NCI-H510A treated with DMSO at 0.1 percent for 48 hours (cell line): ENCODE data around the gene ABCA8.

Experiments
- DNase-seq: peaks from one replicate; lab custom pipeline; 2025; lab: John Stamatoyannopoulos, UW

The ABCA8 gene

DNA sequence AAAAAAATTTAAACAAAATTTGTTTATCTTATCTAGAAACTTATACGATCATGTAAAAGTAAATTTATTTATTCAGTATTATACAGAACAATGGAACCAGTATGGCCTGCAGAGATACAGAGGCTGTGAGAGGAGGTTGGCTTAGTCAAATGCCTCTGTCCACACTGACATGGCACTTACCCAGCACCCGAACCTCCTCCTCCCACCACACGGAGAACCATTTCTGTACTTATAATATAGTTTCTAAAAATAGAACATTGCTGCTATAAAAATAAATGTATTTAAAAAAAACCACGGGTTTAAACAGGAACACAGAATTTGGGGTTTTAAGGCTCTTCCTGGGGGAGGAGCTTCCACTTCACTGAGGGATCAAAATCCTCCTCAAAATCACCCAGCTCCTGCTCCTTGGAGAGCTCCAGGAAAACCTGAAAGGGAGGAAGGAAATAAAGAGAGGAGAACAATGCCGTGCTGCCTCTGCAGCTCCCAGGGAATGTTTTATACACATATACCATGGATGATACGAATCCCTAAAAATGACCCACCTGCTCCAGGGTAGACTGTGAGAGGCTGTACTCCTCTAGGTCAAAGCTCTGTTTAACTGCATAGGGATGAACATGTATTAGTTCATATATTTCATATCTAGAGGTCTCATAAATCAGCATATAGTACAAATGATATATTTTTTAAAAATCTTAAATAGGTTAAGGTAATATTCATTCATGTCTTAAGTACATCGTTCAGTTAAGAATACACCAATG, 87.3 kb downstream of the ABCA8 start:
- no peak for DNase-seq

DNA sequence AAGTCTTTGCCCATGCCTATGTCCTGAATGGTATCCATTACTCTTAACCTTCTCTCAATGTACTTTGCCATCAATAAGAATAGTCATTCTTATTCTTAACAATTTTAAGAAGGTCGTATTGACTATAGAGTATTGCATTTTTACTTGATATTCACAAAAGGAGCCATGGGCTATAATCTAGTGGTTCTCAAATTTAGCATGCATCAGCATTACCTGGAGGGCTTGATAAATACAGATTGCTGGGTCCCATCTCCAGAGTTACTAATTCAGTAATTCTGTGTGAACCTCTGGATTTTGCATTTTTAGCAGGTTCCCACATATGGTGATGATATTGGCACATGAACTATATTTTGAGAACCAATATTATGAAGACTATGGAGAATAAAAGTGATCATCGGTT, 89.6 kb downstream of the ABCA8 start:
- no peak for DNase-seq

DNA sequence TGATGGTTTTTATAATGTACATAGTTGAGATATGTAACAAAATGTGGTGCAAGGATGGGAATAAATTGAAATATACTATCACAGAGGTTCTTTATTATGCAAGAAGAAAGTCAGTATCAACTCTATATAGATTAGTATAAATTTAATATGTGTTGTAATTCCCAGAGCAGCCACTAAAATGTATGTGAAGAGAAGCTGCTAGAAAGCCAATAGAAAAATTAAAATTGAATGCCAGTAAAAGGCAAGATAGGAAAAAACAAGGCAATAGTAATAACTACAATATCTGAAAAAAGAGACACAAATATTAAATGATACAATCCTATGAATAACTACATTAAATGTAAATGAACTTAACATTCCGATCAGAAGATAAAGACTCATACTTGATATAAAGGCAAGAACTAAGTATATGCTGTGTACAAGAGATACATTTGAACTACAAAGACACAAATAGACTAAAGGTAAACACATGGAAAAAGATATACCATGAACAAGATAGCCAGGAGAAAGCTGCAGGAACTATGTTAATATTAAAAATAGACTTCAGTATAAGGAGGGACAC, 92.0 kb downstream of the ABCA8 start:
- DNase-seq: no peak

DNA sequence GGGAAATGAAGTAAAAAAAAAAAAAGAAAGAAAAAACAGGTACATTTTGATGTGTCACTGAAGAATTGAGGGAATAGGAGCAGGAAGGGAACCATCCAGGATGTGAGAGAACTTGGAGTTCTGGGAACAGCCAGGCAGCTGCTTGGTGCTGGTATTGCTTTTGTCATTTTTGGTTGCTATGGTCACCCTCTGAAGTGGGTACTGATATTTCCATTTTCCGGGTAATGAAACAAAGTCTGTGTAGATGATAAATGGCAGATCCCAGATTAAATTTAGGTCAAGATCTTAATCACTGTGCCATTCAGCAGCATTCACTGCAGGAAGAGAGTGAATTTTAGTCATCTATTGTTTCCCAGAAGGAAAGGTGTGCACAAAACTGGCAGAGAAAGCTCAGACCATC, 93.6 kb downstream of the ABCA8 start:
- peak; percentile 39 for DNase-seq

DNA sequence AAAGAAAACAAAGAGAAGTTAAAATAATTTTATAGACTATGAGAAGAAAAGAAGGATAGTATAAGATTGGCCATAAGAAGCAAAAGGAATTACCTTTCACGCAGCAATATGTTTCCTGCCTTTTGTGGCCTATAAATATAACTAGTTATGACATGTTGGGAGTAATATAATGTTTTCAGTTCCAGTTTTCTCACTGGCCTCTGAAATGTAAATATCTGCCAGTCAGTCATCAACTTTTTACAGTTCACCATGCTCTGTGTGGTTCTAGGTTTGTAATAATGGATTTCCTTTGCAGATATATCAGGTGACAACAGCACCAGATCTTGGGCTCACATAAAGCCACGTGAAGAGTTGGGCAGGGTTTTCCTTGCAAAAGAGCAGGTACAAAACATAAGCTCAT, 94.3 kb downstream of the ABCA8 start:
- DNase-seq: no peak

DNA sequence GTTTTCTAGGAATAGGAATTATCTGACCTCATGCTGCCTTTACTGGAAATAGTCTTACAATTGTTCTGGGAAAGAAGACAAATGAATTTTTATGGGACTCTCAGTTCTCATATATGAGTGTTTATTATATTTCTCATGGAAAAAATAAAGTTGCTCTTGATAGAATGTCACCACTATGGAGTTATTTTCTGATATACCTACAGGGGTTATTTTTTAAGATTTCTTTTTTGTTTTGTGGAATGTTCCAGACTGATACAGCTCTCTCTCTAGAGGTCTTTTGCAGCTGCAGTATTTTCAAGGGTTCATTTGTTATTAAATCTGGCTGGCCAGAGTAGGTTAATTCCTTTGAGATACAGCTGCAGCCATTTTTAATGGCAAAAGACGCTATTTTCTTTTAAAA, 100.7 kb downstream of the ABCA8 start:
- no peak for DNase-seq

DNA sequence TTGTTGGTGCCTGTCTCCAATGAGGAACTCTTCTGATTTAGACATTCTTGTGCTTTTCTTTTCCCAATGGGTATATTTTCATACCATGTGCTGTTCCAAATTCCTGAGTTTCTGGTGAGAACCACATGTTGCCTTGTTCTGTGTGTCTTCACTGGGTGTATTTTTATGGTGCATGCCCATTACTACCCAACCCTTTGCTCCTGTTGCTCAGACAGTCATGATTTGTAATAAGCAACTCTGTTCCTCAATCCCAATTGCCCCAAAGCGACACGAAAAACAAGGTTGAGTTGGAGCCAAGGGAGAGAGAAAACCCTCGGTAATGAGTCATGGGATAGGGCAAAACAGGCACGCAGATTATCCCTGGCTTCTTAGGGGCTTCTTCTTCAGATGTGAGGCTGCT, 101.8 kb downstream of the ABCA8 start:
- DNase-seq: no peak

DNA sequence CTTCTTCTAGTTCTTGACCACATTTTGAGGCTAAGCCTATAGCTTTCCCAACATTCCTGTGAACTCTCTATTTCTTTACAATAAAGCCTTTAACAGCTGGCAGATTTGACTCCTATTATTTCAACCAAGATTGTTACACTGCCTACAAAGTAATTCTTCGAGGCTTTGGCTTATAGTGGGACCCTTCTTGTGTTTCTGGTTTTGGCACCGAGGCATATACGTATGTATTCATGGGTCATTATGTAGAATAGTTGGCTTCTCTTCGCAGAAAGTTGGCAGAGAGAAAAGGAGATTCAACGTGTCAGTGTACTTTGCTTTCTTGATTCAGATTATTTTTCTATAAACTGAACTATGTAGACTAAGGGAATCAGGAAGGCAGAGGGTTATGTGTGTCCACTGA, 102.2 kb downstream of the ABCA8 start:
- DNase-seq: no peak

DNA sequence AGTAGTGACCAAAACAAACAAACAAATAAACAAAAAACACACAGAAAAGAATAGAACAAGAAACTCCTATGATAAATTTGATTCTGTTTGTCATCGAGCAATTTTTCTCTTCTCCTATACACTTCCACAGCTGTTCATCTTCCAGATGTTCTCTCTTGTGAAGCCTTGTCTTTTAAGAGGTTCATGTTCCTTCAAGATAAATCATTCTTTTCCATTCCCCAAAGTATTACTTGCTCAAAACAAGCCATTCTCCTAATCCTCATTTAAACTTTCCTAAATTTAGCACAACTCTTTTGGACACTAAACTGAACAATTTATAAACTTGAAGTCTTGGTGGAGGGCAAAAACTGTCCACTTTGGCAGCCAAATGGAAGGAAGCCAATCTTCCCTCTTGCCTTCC, 103.3 kb downstream of the ABCA8 start:
- DNase-seq: no peak

DNA sequence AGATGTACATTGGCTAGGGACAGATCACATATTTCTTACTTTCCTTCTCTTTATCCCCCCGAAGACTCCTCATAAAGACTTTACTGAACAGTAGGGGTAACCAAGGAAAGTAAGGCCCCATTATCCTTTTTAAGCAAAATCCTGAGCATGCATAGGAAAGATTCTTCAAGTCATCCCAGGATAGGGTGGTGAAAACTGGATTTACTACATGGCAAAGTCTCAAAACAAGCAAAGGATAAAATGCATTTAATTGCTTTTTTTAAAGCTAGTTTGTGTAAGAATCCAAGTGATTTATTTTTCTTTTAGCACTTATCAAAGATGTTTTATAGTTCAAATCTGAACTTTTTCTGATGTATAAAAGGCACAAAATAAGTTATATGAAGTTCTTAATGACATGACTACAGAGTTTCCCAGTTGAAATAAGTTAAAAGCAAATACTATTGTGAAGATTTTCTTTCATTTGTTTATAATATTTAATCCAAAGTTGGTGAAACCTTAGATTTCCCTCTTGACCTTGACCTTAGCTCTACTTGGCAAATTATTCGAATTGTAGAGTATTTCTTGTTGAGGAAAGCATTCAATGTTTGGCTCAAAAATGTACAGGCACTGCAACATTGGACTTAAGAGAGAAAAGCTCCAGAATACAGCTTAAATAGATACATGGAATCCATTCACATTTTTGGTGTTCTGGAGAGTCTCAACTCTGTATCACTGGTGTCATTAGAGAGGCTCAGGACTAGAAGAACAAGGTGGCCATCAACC, 104.3 kb downstream of the ABCA8 start:
- no peak for DNase-seq

DNA sequence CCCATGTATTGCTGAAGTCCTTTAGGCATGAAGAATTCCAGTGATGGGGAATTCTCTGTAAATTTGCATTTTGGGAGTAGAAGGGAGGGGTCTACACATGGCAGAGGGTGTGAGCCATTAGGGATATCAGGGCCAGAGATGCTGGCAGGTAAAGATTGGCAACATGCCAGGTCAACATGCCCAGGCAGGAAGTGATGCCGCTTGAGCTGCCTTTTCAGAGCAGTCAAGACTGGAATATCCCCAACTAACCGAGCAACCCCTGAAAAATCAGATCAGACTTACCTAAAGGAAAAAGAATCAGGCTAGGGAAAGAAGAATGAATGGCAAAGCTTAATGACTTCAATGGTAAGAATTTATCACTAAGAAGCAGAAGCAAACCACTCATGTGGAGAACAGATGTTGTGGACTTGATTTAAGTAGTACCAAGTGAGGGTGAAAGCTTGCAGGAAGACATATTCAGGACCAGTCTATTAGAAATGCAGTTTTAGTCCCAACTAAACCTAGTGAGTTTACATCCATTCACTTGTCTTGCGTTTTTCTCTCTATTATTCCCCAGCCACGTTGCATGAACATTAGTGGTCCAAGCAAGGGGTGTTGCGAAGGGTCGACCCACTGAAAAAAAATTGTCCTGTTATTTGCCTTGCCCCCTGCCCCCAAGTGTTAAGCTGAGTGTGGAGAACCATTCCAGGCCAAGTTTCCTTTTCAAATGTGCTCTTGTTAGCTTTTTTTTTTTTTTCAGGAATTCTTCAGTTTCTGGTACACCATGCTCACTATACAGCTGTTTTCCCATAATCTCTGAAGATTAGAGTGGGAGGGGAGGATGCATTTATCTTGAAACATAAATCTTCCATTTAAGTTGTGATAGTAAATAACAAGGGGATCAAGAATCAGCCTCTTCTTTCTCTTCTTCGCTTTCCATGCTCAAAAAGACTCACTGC, 105.2 kb downstream of the ABCA8 start:
- DNase-seq: peak; percentile 86

DNA sequence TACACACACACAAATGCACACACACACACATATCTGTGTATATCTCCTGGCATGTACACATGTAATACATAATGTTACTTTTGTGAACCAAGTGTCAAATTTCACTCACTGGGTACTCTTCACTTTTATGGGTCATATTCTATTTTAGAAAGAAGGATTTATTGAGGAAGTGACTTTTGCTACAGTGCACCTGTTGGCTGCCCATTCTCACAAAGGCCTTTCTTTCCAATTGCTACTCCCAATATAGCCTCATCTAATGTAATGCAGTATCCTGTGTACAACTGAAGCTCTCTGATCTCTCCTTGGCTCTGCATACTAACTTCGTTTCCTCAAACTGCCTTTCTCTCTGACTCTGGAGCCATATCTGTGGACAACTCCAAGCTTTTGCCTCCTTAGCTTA, 107.5 kb downstream of the ABCA8 start:
- no peak for DNase-seq

DNA sequence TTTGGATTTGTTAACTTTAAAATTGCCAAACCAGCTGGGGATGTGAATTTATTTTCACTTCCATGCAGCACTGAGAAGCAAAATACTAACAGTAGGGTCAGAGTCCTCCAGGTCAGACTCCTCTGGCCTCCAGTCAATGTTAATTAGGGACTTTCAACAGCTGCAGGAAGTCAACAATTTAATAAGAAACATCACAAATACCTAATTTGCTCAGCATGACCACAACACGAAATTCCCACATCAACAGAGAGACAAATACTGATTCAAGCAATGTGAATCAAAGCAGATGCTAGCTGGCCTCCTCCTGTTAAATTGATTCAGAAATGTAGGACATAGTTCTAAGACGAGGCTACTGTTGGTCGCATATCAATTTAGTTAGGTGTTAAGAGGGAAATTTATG, 111.7 kb downstream of the ABCA8 start:
- no peak for DNase-seq

DNA sequence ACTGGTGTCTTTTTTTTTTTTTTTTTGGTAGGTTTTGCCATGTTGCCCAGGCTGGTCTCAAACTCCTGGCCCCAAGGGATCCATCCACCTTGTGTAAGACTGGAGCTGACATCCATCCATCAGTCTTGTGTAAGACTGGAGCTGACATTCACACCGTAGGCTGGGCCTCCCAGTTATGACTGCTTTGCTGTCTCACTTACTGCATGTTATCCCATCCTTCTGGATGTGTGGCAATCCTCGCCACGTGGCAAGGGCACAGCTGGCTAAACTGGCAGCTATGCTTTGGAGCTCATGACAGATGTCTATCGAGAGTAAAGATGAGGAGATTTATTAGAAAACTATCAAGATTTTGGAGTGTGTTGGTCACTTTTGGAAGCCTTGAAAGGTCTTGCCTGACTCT, 115.1 kb downstream of the ABCA8 start:
- DNase-seq: no peak

DNA sequence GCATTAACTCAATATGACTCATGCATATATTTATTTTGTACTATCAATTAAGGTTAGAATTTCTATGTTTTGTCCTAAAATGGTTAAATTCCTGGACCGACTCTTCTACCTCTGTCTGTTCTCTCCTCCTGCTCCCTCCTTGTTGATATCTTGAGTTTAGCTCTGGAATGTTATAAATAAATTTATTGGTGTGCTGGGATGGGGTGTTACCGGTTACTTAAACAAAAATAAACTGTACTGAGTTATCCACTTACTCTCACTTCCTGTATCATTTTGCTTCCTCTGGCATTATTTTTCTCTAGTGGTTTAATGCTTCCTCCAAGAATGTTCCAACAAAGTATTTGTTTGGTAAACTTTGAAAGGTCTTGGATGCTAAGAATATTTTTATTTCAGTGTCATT, 120.1 kb downstream of the ABCA8 start:
- DNase-seq: no peak

DNA sequence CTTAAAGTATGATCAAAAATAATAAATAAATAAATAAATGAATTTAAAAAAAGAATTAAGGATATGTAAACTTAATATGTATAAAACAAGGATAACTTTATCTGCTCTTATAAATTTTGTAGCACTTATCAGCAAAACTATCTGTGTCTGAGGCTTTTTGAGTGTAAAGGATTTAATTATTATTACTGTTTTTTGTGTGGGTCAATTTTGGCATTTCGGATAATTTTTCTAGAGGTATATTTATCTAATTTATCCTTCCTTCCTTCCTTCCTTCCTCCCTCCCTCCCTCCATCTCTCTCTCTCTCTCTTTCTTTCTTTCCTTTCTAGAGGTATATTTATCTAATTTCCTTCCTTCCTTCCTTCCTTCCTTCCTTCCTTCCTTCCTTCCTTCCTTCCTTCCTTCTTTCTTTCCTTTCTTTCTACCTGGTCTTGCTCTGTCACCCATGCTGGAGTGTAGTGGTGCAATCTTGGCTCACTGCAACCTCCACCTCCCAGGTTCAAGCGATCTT, 120.8 kb downstream of the ABCA8 start:
- DNase-seq: no peak

DNA sequence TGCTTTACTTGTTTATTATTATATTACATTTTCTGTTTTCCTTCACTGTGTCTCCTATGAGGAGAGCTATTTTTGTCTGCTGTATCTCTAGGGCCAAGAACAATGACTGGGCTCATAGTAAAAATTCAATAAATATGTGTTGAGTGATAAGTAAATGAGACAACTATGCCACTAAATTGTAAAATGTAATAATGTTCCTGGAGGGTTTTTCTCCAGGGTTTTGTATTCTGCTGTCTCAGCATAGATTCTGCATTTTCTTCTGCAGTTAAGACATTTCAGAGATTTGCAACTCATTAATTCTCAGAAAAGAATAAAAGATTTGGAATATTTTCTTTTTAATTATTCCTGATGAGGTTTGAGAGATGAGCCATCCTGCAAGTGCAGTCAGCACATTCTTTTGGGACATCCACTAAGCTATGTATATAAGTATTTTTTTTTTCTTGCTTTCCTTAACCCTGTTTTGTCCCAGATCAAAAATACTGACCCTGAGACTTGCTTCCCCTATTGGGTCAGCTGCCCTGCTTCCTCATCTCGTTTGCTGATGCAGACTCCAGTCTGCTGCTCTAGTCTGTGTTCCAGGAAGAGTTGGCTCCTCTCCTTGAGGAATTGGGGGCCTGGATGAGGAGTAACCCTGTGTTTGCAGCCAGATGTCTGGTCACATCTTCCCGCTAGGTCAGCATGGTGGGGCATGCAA, 122.9 kb downstream of the ABCA8 start:
- DNase-seq: no peak

DNA sequence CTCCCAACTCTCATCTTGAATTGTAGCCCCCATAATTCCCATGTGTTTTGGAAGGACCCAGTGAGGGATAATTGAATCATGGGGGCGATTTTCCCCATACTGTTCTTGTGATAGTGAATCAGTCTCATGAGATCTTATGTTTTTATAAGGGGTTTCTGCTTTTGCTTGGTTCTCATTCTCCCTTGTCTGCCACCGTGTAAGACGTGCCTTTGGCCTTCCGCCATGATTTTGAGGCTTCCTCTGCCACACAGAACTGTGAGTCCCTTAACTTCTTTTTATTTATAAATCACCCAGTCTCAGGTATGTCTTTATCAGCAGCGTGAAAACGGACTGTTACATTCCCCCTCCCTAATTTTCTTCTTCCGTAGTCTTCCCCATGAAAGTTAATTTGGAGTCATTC, 124.0 kb downstream of the ABCA8 start:
- DNase-seq: no peak

DNA sequence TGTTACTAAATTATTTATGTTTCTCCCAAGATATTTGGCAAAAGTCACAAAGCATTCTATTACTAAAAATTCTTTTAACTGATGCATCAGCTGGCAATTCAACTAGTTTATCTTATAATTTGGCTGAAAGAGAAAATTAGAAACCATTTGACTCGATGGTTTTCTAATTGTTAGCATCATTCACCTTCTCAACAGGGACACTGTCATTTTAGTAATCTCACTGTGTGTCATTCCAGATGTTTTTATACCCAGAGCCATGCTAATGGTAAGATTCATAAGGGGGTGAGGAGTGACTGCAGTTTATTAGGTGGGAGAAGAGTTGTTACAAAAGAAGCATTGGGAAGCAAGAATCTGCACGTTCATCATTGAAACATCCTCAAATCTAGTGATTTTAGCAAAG, 124.9 kb downstream of the ABCA8 start:
- no peak for DNase-seq

DNA sequence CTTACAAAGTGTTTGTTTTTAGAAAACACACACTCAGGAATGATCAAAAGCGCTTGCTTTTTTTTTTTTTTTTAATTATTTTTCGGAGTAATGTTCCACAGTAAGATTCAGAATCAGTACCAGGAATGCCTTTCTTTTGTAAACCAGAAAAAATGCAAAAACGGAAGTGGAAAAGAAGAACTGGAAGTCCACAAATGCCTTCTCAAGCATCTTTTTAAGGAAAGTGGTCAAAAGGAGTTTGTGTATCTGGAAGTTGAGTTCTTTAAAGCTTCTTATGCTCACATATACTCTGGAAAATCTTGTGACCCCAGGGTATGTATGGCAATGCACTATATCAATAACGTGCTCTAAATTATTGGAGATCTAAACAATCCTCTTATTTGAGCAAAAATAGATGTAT, 126.0 kb downstream of the ABCA8 start:
- no peak for DNase-seq

DNA sequence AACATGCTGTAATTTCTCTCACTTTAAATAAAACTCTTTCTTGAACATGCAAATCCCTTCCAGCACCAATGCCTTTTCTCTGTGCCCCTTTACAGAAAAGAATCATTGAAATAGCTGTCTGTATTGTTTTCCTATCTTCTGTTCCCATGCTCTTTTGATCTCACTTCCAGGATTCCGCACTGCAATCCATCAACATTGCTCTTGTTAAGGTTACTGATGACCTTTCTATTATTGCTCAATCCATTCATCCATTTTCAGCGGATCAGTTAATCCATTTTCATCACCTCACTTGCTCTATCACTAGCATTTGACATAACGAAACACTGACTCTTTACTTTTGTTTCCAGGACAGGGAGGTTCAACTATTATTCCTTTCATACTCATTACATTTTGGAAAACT, 130.5 kb downstream of the ABCA8 start:
- DNase-seq: no peak
